Right lobe of liver (tissue), 4 donors: ENCODE results near the gene ZNF362.

Source experiments
- CTCF ChIP-seq, 4 donors: fragments of 200-600 bp in 3 of 4; fragments of 450-650 bp in 1 of 4; IDR thresholded peaks; one replicate each; pipeline versions ENCODE4 v1.5.1 to v1.8.0; 2016 to 2022; ENCODE audit warnings: antibody characterized with exemption in 4 of 4, mild to moderate bottlenecking in 2 of 4
- POLR2A ChIP-seq: fragments of 450-650 bp; IDR thresholded peaks from one replicate; pipeline ENCODE4 v1.6.1; 2017; ENCODE audit warnings: antibody characterized with exemption, mild to moderate bottlenecking
- donor health status: DM: no; HTN: no; CAD: no.
- donor health status: DM: no; HTN: no; CAD: no.
- donor health status: DM: no; HTN: yes; CAD: no.

GRCh38 chr1:33249422-33249821 is 6.9 kb upstream of the ZNF362 start:
- no peak for TF ChIP-seq CTCF (IDR thresholded peaks at IDR 0.05)
- no peak for TF ChIP-seq POLR2A
